Hepatocyte (in vitro differentiated cells): Measurements from ENCODE around the gene FERMT3. TPM values are rescaled to one million over a fixed set of nuclear protein-coding genes. Genes with fewer than 3 reads are reported as not detected.

ENCODE experiments used
- DNase-seq: peaks from one replicate; pipeline ENCODE4 v3.0.0-alpha.2; 2016; ENCODE audit warnings: low spot score
- H2AFZ ChIP-seq: fragments of 200-600 bp; sonication (generic); 2 replicates; pipeline ENCODE4 v1.6.0; 2016; ENCODE audit warnings: antibody characterized with exemption, mild to moderate bottlenecking
- H3K27ac ChIP-seq: fragments of 200-600 bp; sonication (generic); 2 replicates; pipeline ENCODE4 v1.5.1; 2016; ENCODE audit warnings: mild to moderate bottlenecking
- H3K27me3 ChIP-seq: fragments of 200-600 bp; sonication (generic); 2 replicates; pipeline ENCODE4 v1.6.1; 2016
- H3K36me3 ChIP-seq: fragments of 200-600 bp; sonication (generic); replicated peaks from 2 replicates; pipeline ENCODE4 v1.5.1; 2016; ENCODE audit warnings: low read depth; ENCODE audit not compliant: insufficient read depth
- H3K4me1 ChIP-seq: fragments of 200-600 bp; sonication (generic); 2 replicates; pipeline ENCODE4 v1.5.1; 2016; ENCODE audit warnings: mild to moderate bottlenecking, moderate library complexity; ENCODE audit not compliant: insufficient read depth
- H3K4me2 ChIP-seq: fragments of 200-600 bp; sonication (generic); 2 replicates; pipeline ENCODE4 v1.6.0; 2016
- H3K4me3 ChIP-seq: fragments of 200-600 bp; sonication (generic); 2 replicates; pipeline ENCODE4 v1.5.1; 2016; ENCODE audit warnings: mild to moderate bottlenecking
- H3K79me2 ChIP-seq: fragments of 200-600 bp; sonication (generic); 2 replicates; pipeline ENCODE4 v1.6.0; 2017; ENCODE audit warnings: mild to moderate bottlenecking
- H3K9me2 ChIP-seq: fragments of 200-600 bp; sonication (generic); replicated peaks from 2 replicates; pipeline ENCODE4 v1.6.0; 2017; ENCODE audit warnings: mild to moderate bottlenecking; ENCODE audit not compliant: insufficient read depth
- H3K9me3 ChIP-seq: fragments of 200-600 bp; sonication (generic); 2 replicates; pipeline ENCODE4 v1.5.1; 2016; ENCODE audit warnings: low read depth, mild to moderate bottlenecking
- H4K20me1 ChIP-seq: fragments of 200-600 bp; sonication (generic); 2 replicates; pipeline ENCODE4 v1.6.0; 2016; ENCODE audit warnings: mild to moderate bottlenecking; ENCODE audit not compliant: insufficient read depth, poor library complexity, severe bottlenecking
- EZH2 ChIP-seq: fragments of 200-600 bp; sonication (generic); IDR thresholded peaks from 2 replicates; pipeline ENCODE4 v1.6.1; 2016; ENCODE audit warnings: antibody characterized with exemption, mild to moderate bottlenecking, borderline replicate concordance
- EZH2phosphoT487 ChIP-seq: fragments of 200-600 bp; sonication (generic); IDR thresholded peaks from one replicate; pipeline ENCODE4 v1.6.1; 2018; ENCODE audit warnings: antibody characterized with exemption, mild to moderate bottlenecking, low read depth, moderate library complexity; ENCODE audit not compliant: unreplicated experiment, severe bottlenecking
- WGBS: methylation state at CpG from one replicate; pipeline ENCODE4 v1.1.6; 2016; ENCODE audit warnings: low lambda C conversion rate; ENCODE audit errors: missing lambda C conversion rate; 5-methylcytosine and 5-hydroxymethylcytosine counted together
- polyA plus RNA-seq: library from polyadenylated mRNA; unstranded; fragments of >200 nt; fragmentation: Nextera tagmentation; extraction: Ambion mirVana; gene quantifications from 2 replicates; pipeline ENCODE4 v1.2.1, GENCODE V29; 2016
- total RNA-seq: library from RNA; depleted of rRNA; stranded (reverse); fragments of >200 nt; gene quantifications from 2 replicates; pipeline ENCODE4 v1.2.3, GENCODE V29; 2014
- TF ChIP-seq, protein P1 (sequence below): fragments of 200-600 bp; sonication (generic); IDR thresholded peaks from 2 replicates; pipeline ENCODE4 v1.5.1; 2016; ENCODE audit warnings: antibody characterized with exemption, mild to moderate bottlenecking; ENCODE audit not compliant: poor library complexity

FERMT3 gene
- total and polyA plus RNA-seq, 2 experiments from 2014 or later, result 1.6 TPM; not detected in 1

DNA sequence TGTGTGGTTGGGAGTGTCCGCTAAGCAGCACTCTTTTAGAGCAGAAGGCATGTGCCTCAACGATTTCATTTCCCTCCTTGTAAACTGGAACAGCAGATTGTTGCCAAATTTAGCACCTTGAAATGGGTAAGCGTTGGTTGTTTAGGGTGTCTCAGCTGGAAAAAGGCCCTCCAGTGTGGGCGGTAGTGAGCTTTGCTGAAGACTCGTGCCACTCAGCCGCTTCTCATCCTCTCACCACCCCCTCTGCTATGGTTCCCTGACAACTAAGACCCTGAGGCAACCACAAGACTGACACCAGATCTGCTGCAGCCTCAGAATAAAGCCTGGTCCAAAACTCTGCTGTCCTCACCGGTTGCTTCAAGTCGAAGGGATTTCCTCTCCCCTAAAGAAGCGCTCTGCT is 9.9 kb upstream of the FERMT3 start:
- no peaks in the 10 kb centered on the region for H3K9me3 ChIP-seq
- DNase-seq, result no peak
- 83% methylated on average over 9 of the region's 9 CpGs for WGBS

DNA sequence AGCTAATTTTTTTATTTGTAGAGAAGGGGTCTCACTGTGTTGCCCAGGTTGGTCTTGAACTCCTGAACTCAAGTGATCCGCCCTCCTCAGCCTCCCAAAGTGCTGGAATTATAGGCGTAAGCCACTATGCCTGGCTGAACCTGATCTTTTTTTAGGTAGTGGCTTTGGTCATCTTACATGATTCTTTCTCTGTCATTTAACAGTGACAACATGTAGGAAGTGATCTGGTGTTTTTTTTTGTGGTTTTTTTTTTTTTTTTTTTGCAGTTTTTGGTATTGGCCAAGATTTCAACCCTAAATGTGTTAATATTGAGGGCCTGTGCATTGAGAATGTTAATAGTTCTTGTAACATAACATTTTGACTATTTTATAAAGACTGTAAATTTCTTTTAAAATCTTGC is 8.0 kb upstream of the FERMT3 start:
- H3K4me2 ChIP-seq, result no peak overlapping the region
- no peak for TF ChIP-seq EZH2phosphoT487
- TF ChIP-seq, protein P1, sequence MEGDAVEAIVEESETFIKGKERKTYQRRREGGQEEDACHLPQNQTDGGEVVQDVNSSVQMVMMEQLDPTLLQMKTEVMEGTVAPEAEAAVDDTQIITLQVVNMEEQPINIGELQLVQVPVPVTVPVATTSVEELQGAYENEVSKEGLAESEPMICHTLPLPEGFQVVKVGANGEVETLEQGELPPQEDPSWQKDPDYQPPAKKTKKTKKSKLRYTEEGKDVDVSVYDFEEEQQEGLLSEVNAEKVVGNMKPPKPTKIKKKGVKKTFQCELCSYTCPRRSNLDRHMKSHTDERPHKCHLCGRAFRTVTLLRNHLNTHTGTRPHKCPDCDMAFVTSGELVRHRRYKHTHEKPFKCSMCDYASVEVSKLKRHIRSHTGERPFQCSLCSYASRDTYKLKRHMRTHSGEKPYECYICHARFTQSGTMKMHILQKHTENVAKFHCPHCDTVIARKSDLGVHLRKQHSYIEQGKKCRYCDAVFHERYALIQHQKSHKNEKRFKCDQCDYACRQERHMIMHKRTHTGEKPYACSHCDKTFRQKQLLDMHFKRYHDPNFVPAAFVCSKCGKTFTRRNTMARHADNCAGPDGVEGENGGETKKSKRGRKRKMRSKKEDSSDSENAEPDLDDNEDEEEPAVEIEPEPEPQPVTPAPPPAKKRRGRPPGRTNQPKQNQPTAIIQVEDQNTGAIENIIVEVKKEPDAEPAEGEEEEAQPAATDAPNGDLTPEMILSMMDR, result no peak
- no peak for TF ChIP-seq EZH2
- H3K9me3 ChIP-seq, result no peaks in the 10 kb centered on the region
- no peaks in the 10 kb centered on the region for H4K20me1 ChIP-seq
- 100% methylated on average over 2 of the region's 2 CpGs for WGBS
- H2AFZ ChIP-seq, result no peak overlapping the region
- H3K4me3 ChIP-seq, result no peak overlapping the region
- no peak overlapping the region for H3K27ac ChIP-seq
- no peaks in the 10 kb centered on the region for H3K9me2 ChIP-seq
- no peaks in the 10 kb centered on the region for H3K27me3 ChIP-seq
- peaks cover 5% of the 10 kb centered on the region for H3K79me2 ChIP-seq
- DNase-seq, result no peak
- H3K4me1 ChIP-seq, result no peaks in the 10 kb centered on the region
- H3K36me3 ChIP-seq, result no peaks in the 10 kb centered on the region

More for the DNA sequence above, 9.9 kb upstream of the FERMT3 start:
- no peak overlapping the region for H2AFZ ChIP-seq
- H3K4me3 ChIP-seq, result no peak overlapping the region
- H3K4me1 ChIP-seq, result no peaks in the 10 kb centered on the region
- H3K79me2 ChIP-seq, result peaks cover 7% of the 10 kb centered on the region
- no peaks in the 10 kb centered on the region for H3K36me3 ChIP-seq
- H3K27me3 ChIP-seq, result no peaks in the 10 kb centered on the region
- peaks cover 8% of the 10 kb centered on the region for H4K20me1 ChIP-seq
- no peaks in the 10 kb centered on the region for H3K9me2 ChIP-seq
- H3K27ac ChIP-seq, result no peak overlapping the region
- TF ChIP-seq, protein P1, result no peak
- no peak for TF ChIP-seq EZH2phosphoT487
- no peak overlapping the region for H3K4me2 ChIP-seq

- no peaks in the 10 kb centered on the region for H3K4me1 ChIP-seq
- H4K20me1 ChIP-seq, result no peaks in the 10 kb centered on the region
- no peak overlapping the region for H3K4me3 ChIP-seq
- TF ChIP-seq, protein P1, result no peak
- no peak for TF ChIP-seq EZH2
- no peak for TF ChIP-seq EZH2phosphoT487
- no peaks in the 10 kb centered on the region for H3K27me3 ChIP-seq
- H3K9me2 ChIP-seq, result no peaks in the 10 kb centered on the region
- H3K9me3 ChIP-seq, result no peaks in the 10 kb centered on the region
- 82% methylated on average over 3 of the region's 3 CpGs for WGBS
- no peak overlapping the region for H3K27ac ChIP-seq
- no peaks in the 10 kb centered on the region for H3K79me2 ChIP-seq
- no peaks in the 10 kb centered on the region for H3K36me3 ChIP-seq
- DNase-seq, result no peak
- H2AFZ ChIP-seq, result no peak overlapping the region
- H3K4me2 ChIP-seq, result no peak overlapping the region
Observed at GRCh38 chr11:64201543-64201942, 5.0 kb upstream of the FERMT3 start.

GRCh38 chr11:64202992-64203391 is 3.5 kb upstream of the FERMT3 start:
- H3K4me2 ChIP-seq, result no peak overlapping the region
- no peaks in the 10 kb centered on the region for H3K27me3 ChIP-seq
- no peak overlapping the region for H3K27ac ChIP-seq
- WGBS, result 96% methylated on average over 9 of the region's 9 CpGs
- no peaks in the 10 kb centered on the region for H3K36me3 ChIP-seq
- H3K79me2 ChIP-seq, result no peaks in the 10 kb centered on the region
- H3K4me1 ChIP-seq, result no peaks in the 10 kb centered on the region
- H4K20me1 ChIP-seq, result no peaks in the 10 kb centered on the region
- TF ChIP-seq, protein P1, result no peak
- no peak for TF ChIP-seq EZH2
- no peak for TF ChIP-seq EZH2phosphoT487
- H2AFZ ChIP-seq, result no peak overlapping the region
- no peaks in the 10 kb centered on the region for H3K9me2 ChIP-seq
- no peak for DNase-seq
- no peak overlapping the region for H3K4me3 ChIP-seq
- H3K9me3 ChIP-seq, result no peaks in the 10 kb centered on the region
